ENCODE data around the gene CCDC106. TPM values are rescaled to one million over a fixed set of nuclear protein-coding genes. Genes with fewer than 3 reads are reported as not detected.

The CCDC106 gene
- total RNA-seq, 1 experiment from 2014 or later: 47.8 TPM

GRCh38 chr19:55638864-55639359 is 9.1 kb upstream of the CCDC106 start:
- ATAC-seq (no peak), DNase-seq (ENCODE audit: low read depth, low spot score) (no peak)
- ChIA-PET POLR2A (interaction anchor here (0.7 kb wide), 1 partner anchor 27 kb away, joined by 4 read pairs; no protein-coding TSS in a partner anchor), CTCF (interaction anchor here (0.7 kb wide), 1 partner anchor 1615 kb away, joined by 10 read pairs; no protein-coding TSS in a partner anchor)
- H3K36me3 ChIP-seq (ENCODE audit: control insufficient read depth, insufficient read depth, low read length): peaks cover 4% of the 10 kb centered on the region; the same call in 1 of the 2 replicates
- BruUV-seq (replicated peaks): no TSS peak
- H3K9me3 ChIP-seq (ENCODE audit: control insufficient read depth, insufficient read depth, low read depth, low read length): no peaks in the 10 kb centered on the region
- no peak for TF ChIP-seq SIN3A (IDR thresholded peaks at IDR 0.05; ENCODE audit: borderline replicate concordance, insufficient read depth, low read depth, low read length)
- TF ChIP-seq POLR2AphosphoS5 (IDR thresholded peaks at IDR 0.05; ENCODE audit: low read depth, low read length): peak; percentile 24; the same call in 1 of the 2 replicates
- peak; percentile 89 for TF ChIP-seq CTCF (IDR thresholded peaks at IDR 0.05)
- TF ChIP-seq REST (IDR thresholded peaks at IDR 0.05; ENCODE audit: insufficient read depth in 1 of 2, low read depth in 2 of 2, low read length in 1 of 2): no peak
- no peak for TF ChIP-seq TCF7L2 (IDR thresholded peaks at IDR 0.05; ENCODE audit: low read depth, low read length)
- H3K27me3 ChIP-seq (ENCODE audit: control insufficient read depth, insufficient read depth, low read length): no peaks in the 10 kb centered on the region
- intact Hi-C loops (cut with micrococcal nuclease; ENCODE audit: unreplicated experiment) (no loop called here), in situ Hi-C loops (cut with HindIII; ENCODE audit: low pct_unique_long_range_greater_than_20kb, low sequenced_read_pairs) (no loop called here)
- no peak overlapping the region for H3K27ac ChIP-seq (ENCODE audit: low read length)
- no peak overlapping the region for H3K4me3 ChIP-seq (ENCODE audit: low read depth in 2 of 2, low read length in 2 of 2)
- H3K4me1 ChIP-seq (ENCODE audit: control insufficient read depth, insufficient read depth, low read length): peaks cover 27% of the 10 kb centered on the region

GRCh38 chr19:55640043-55640576 is 7.9 kb upstream of the CCDC106 start:
- POLR2A ChIA-PET: no interaction called here
- no TSS peak for BruUV-seq (replicated peaks)
- intact Hi-C loops (cut with micrococcal nuclease; ENCODE audit: unreplicated experiment): no loop called here

More at GRCh38 chr19:55640043-55640576, 7.9 kb upstream of the CCDC106 start:
- Histone ChIP-seq H3K9me3 (ENCODE audit: control insufficient read depth, insufficient read depth, low read depth, low read length) (no peaks in the 10 kb centered on the region), H3K27me3 (ENCODE audit: control insufficient read depth, insufficient read depth, low read length) (no peaks in the 10 kb centered on the region), H3K27ac (ENCODE audit: low read length) (peak overlapping the region; percentile 92), H3K36me3 (ENCODE audit: control insufficient read depth, insufficient read depth, low read length) (peaks cover 13% of the 10 kb centered on the region), H3K4me3 (ENCODE audit: low read depth in 2 of 2, low read length in 2 of 2) (peak overlapping the region; percentile 63 to 93), H3K4me1 (ENCODE audit: control insufficient read depth, insufficient read depth, low read length) (peaks cover 37% of the 10 kb centered on the region)
- CTCF ChIA-PET: interaction anchor here (0.5 kb wide), 1 partner anchor 13 kb away, joined by 7 read pairs; no protein-coding TSS in a partner anchor
- in situ Hi-C loops (cut with HindIII; ENCODE audit: low pct_unique_long_range_greater_than_20kb, low sequenced_read_pairs): no loop called here
- no peak for ATAC-seq
- DNase-seq (ENCODE audit: low read depth, low spot score): no peak
- TF ChIP-seq TCF7L2 (IDR thresholded peaks at IDR 0.05; ENCODE audit: low read depth, low read length) (no peak), CTCF (IDR thresholded peaks at IDR 0.05) (no peak; the same call in 1 of the 2 replicates), POLR2AphosphoS5 (IDR thresholded peaks at IDR 0.05; ENCODE audit: low read depth, low read length) (no peak), SIN3A (IDR thresholded peaks at IDR 0.05; ENCODE audit: borderline replicate concordance, insufficient read depth, low read depth, low read length) (no peak), REST (IDR thresholded peaks at IDR 0.05; ENCODE audit: insufficient read depth in 1 of 2, low read depth in 2 of 2, low read length in 1 of 2) (no peak)
